Glutamatergic neuron (in vitro differentiated cells): ENCODE measurements around the gene BAHCC1. TPM values are rescaled to one million over a fixed set of nuclear protein-coding genes. Genes with fewer than 3 reads are reported as not detected.

Experiments
- DNase-seq: peaks from one replicate; pipeline ENCODE4 v3.0.0; 2022
- H3K27ac Mint-ChIP-seq: one replicate; pipeline ENCODE4 v1.8.0; 2020; ENCODE audit warnings: mild to moderate bottlenecking, mixed read lengths, inconsistent platforms; ENCODE audit not compliant: unreplicated experiment
- H3K27me3 Mint-ChIP-seq: one replicate; pipeline ENCODE4 v1.8.0; 2020; ENCODE audit warnings: mild to moderate bottlenecking, moderate library complexity, mixed read lengths, inconsistent platforms; ENCODE audit not compliant: unreplicated experiment
- H3K36me3 Mint-ChIP-seq: one replicate; pipeline ENCODE4 v1.8.0; 2020; ENCODE audit warnings: mild to moderate bottlenecking, mixed read lengths, inconsistent platforms; ENCODE audit not compliant: unreplicated experiment
- H3K4me1 Mint-ChIP-seq: one replicate; pipeline ENCODE4 v1.8.0; 2020; ENCODE audit warnings: mild to moderate bottlenecking, low read depth, mixed read lengths, inconsistent platforms; ENCODE audit not compliant: unreplicated experiment
- H3K4me3 Mint-ChIP-seq: one replicate; pipeline ENCODE4 v1.8.0; 2020; ENCODE audit warnings: mild to moderate bottlenecking, mixed read lengths, inconsistent platforms; ENCODE audit not compliant: unreplicated experiment
- H3K9me3 Mint-ChIP-seq: one replicate; pipeline ENCODE4 v1.8.0; 2020; ENCODE audit warnings: mild to moderate bottlenecking, moderate library complexity, mixed read lengths, inconsistent platforms; ENCODE audit not compliant: unreplicated experiment
- CTCF ChIP-seq: fragments of 200-600 bp; sonication (generic); IDR thresholded peaks from one replicate; pipeline ENCODE4 v1.5.0; 2021; ENCODE audit not compliant: partially characterized antibody, unreplicated experiment
- total RNA-seq: library from RNA; stranded (reverse); fragmentation: NEBNext Ultra II Directional; extraction: Animal tissue kit (Norgen Biotek cat#: 25700); gene quantifications from one replicate; pipeline ENCODE4 v1.2.1, GENCODE V29; 2021; ENCODE audit not compliant: unreplicated experiment

Gene BAHCC1
- total RNA-seq, 1 donor from 2014 or later = 111 TPM

- Mint-ChIP-seq H3K27ac (peak overlapping the region; percentile 86), H3K36me3 (no peaks in the 10 kb centered on the region), H3K4me3 (peak overlapping the region; percentile 85), H3K27me3 (peaks cover 28% of the 10 kb centered on the region), H3K4me1 (peaks cover 26% of the 10 kb centered on the region), H3K9me3 (peaks cover 34% of the 10 kb centered on the region)
- DNase-seq = no peak
- TF ChIP-seq CTCF = no peak
These were observed 2.2 kb upstream of the BAHCC1 start for GRCh38 chr17:81392909-81393654.

GRCh38 chr17:81393684-81394376, 1.4 kb upstream of the BAHCC1 start:
- H3K4me1 Mint-ChIP-seq = peaks cover 26% of the 10 kb centered on the region
- peak; percentile 100 for DNase-seq
- peaks cover 36% of the 10 kb centered on the region for H3K9me3 Mint-ChIP-seq
- peaks cover 31% of the 10 kb centered on the region for H3K27me3 Mint-ChIP-seq
- H3K27ac Mint-ChIP-seq = peak overlapping the region; percentile 92
- no peaks in the 10 kb centered on the region for H3K36me3 Mint-ChIP-seq
- peak; percentile 36 for TF ChIP-seq CTCF
- peak overlapping the region; percentile 91 for H3K4me3 Mint-ChIP-seq

GRCh38 chr17:81394377-81394920, 808 bp upstream of the BAHCC1 start:
- DNase-seq = no peak
- peak overlapping the region; percentile 92 for H3K27ac Mint-ChIP-seq
- peaks cover 26% of the 10 kb centered on the region for H3K4me1 Mint-ChIP-seq
- H3K36me3 Mint-ChIP-seq = no peaks in the 10 kb centered on the region
- TF ChIP-seq CTCF = no peak
- H3K4me3 Mint-ChIP-seq = peak overlapping the region; percentile 91
- H3K9me3 Mint-ChIP-seq = peaks cover 38% of the 10 kb centered on the region
- H3K27me3 Mint-ChIP-seq = peaks cover 34% of the 10 kb centered on the region

GRCh38 chr17:81395600-81396277, 482 bp downstream of the BAHCC1 start:
- Mint-ChIP-seq H3K36me3 (no peaks in the 10 kb centered on the region), H3K4me1 (peaks cover 23% of the 10 kb centered on the region), H3K4me3 (peak overlapping the region; percentile 91), H3K9me3 (peaks cover 43% of the 10 kb centered on the region), H3K27ac (peak overlapping the region; percentile 95), H3K27me3 (peaks cover 34% of the 10 kb centered on the region)
- no peak for TF ChIP-seq CTCF
- no peak for DNase-seq
